ENCODE measurements around the gene NR4A2.

DNA sequence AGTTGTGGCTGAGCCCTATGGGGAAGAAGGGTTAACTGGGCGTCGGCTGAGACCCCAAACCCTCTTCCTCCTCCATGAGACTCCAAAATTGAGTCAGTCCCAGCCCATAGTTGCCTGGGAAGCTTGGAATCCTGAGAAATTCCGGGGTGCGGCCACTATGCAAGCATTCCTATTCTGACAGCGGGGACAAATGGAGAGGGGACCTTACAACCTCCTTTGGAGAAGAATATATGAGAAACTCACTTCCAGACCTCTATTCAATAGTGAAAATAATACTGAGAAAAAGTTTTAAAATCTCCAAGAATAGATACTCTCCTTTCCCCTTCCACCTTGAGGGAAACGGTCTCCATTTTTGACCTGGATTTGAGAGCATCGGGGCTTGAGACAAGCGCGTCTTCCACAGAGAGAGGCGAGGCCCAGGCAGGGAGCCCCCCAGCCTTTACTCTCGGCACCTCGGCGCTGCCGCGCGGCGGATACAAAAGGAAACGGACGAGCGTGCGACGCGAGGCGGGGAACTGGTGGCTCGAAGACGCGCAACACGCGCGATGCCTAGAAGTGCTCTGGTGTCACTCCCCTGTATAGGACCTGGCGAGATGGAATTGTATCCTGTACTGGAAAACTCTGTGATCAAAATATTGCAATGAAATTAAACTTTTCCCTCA lies 11.1 kb downstream of the NR4A2 start:
- TF ChIP-seq, protein P1, sequence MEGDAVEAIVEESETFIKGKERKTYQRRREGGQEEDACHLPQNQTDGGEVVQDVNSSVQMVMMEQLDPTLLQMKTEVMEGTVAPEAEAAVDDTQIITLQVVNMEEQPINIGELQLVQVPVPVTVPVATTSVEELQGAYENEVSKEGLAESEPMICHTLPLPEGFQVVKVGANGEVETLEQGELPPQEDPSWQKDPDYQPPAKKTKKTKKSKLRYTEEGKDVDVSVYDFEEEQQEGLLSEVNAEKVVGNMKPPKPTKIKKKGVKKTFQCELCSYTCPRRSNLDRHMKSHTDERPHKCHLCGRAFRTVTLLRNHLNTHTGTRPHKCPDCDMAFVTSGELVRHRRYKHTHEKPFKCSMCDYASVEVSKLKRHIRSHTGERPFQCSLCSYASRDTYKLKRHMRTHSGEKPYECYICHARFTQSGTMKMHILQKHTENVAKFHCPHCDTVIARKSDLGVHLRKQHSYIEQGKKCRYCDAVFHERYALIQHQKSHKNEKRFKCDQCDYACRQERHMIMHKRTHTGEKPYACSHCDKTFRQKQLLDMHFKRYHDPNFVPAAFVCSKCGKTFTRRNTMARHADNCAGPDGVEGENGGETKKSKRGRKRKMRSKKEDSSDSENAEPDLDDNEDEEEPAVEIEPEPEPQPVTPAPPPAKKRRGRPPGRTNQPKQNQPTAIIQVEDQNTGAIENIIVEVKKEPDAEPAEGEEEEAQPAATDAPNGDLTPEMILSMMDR (optimal IDR thresholded peaks at IDR 0.05 in 1 of 3, IDR thresholded peaks at IDR 0.05 in 1 of 3, conservative IDR thresholded peaks at IDR 0.05 in 1 of 3; ENCODE audit: extremely low read depth in 1 of 3, insufficient read depth in 2 of 3, low read length in 3 of 3), result peak in 1 of 3 experiments; percentile 8
- TF ChIP-seq EZH2 (IDR thresholded peaks at IDR 0.05; ENCODE audit: low read length), result peak; percentile 71

Data from keratinocyte (primary cell).